SK-N-SH (cell line): ENCODE data around the gene DCD. TPM values are rescaled to one million over a fixed set of nuclear protein-coding genes. Genes with fewer than 3 reads are reported as not detected.

ENCODE experiments used
- CTCF ChIA-PET: fragments of 300-600, 350-600 bp; formaldehyde crosslinking; extraction: SDS; loops from one replicate; lab custom pipeline; 2021; lab: Yijun Ruan, JAX
- POLR2A ChIA-PET: fragments of 350-600 bp; sonication (Branson Sonifier 250); formaldehyde crosslinking; extraction: SDS; loops from one replicate; lab custom pipeline; 2020; ENCODE audit warnings: antibody characterized with exemption, inconsistent platforms; lab: Yijun Ruan, JAX
- DNase-seq: peaks from one replicate; pipeline ENCODE4 v3.0.0; 2012
- H2AFZ ChIP-seq: fragments of 200-600 bp; sonication (generic); 2 replicates; pipeline ENCODE4 v1.8.1; 2016; ENCODE audit warnings: antibody characterized with exemption, mild to moderate bottlenecking, low read depth
- H3F3A ChIP-seq: fragments of 200-600 bp; sonication (generic); replicated peaks from 2 replicates; pipeline ENCODE3; 2016; ENCODE audit warnings: antibody characterized with exemption, mild to moderate bottlenecking; ENCODE audit not compliant: insufficient read depth
- H3K27ac ChIP-seq, 2 experiments: fragments of 200-500 bp in 1 of 2; fragments of 200-600 bp in 1 of 2; sonication (Bioruptor generic) in 1 of 2; sonication (generic), shearing (Covaris generic) in 1 of 2; 2 replicates each; pipeline versions ENCODE4 v1.5.1 to v1.6.1; 2014 to 2016; ENCODE audit warnings: low read depth in 2 of 2, inconsistent platforms in 1 of 2, low read length in 1 of 2, mild to moderate bottlenecking in 1 of 2, mixed read lengths in 1 of 2
- H3K27me3 ChIP-seq: fragments of 200-600 bp; sonication (generic), shearing (Covaris generic); 2 replicates; pipeline ENCODE4 v1.6.1; 2016; ENCODE audit warnings: mixed run types; ENCODE audit not compliant: insufficient read depth
- H3K36me3 ChIP-seq, 2 experiments: fragments of 200-500 bp in 1 of 2; fragments of 200-600 bp in 1 of 2; sonication (Bioruptor generic) in 1 of 2; sonication (generic) in 1 of 2; replicated peaks in 1 of 2; 2 replicates each; pipeline versions ENCODE3 to v1.5.1; 2014 to 2016; ENCODE audit warnings: low read length in 1 of 2, mild to moderate bottlenecking in 1 of 2; ENCODE audit not compliant: insufficient read depth in 2 of 2, control insufficient read depth in 1 of 2
- H3K4me1 ChIP-seq, 2 experiments: fragments of 200-500 bp in 1 of 2; fragments of 200-600 bp in 1 of 2; sonication (Bioruptor generic) in 1 of 2; sonication (generic), shearing (Covaris generic) in 1 of 2; 2 replicates each; pipeline versions ENCODE4 v1.5.1 to v1.6.1; 2014 to 2016; ENCODE audit warnings: low read depth in 1 of 2, low read length in 1 of 2, mixed run types in 1 of 2; ENCODE audit not compliant: insufficient read depth in 2 of 2, control insufficient read depth in 1 of 2
- H3K4me2 ChIP-seq: fragments of 200-600 bp; sonication (generic), shearing (Covaris generic); 2 replicates; pipeline ENCODE4 v1.6.1; 2017; ENCODE audit warnings: mixed run types
- H3K4me3 ChIP-seq, 2 experiments: fragments of 200-500 bp in 1 of 2; fragments of 200-600 bp in 1 of 2; sonication (Bioruptor generic) in 1 of 2; sonication (generic), shearing (Covaris generic) in 1 of 2; 2 replicates each; pipeline versions ENCODE4 v1.5.1 to v1.8.1; 2014 to 2016; ENCODE audit warnings: low read depth in 2 of 2, inconsistent platforms in 1 of 2, low read length in 1 of 2, mild to moderate bottlenecking in 1 of 2, mixed read lengths in 1 of 2, moderate library complexity in 1 of 2
- H3K79me2 ChIP-seq: fragments of 200-600 bp; sonication (generic); 2 replicates; pipeline ENCODE4 v1.8.1; 2017; ENCODE audit warnings: mild to moderate bottlenecking; ENCODE audit not compliant: insufficient read depth
- H3K9ac ChIP-seq: fragments of 200-600 bp; sonication (generic); 2 replicates; pipeline ENCODE4 v1.6.1; 2017; ENCODE audit warnings: mixed run types
- H3K9me2 ChIP-seq: fragments of 200-600 bp; sonication (generic); 2 replicates; pipeline ENCODE4 v1.6.1; 2017; ENCODE audit warnings: mixed run types
- H3K9me3 ChIP-seq: fragments of 200-600 bp; sonication (generic); 2 replicates; pipeline ENCODE4 v1.6.1; 2017; ENCODE audit warnings: mixed run types, mild to moderate bottlenecking, moderate library complexity
- H4K20me1 ChIP-seq: fragments of 200-600 bp; sonication (generic); 2 replicates; pipeline ENCODE4 v1.6.1; 2017; ENCODE audit warnings: mild to moderate bottlenecking, mixed run types; ENCODE audit not compliant: insufficient read depth
- CTCF ChIP-seq: fragments of 200-600 bp; sonication (generic); IDR thresholded peaks from 2 replicates; pipeline ENCODE4 v1.6.1; 2017; ENCODE audit warnings: antibody characterized with exemption, mild to moderate bottlenecking, moderate library complexity
- ELF1 ChIP-seq: IDR thresholded peaks from 2 replicates; pipeline ENCODE4 v1.4.0; 2012
- EZH2phosphoT487 ChIP-seq: fragments of 200-600 bp; sonication (generic); IDR thresholded peaks from 2 replicates; pipeline ENCODE4 v1.6.1; 2017; ENCODE audit warnings: low read depth, mixed run types, mild to moderate bottlenecking, antibody characterized with exemption, moderate library complexity, borderline replicate concordance
- FOSL2 ChIP-seq: IDR thresholded peaks from 2 replicates; pipeline ENCODE4 v1.4.0; 2012; ENCODE audit warnings: low read depth, mild to moderate bottlenecking, moderate library complexity, borderline replicate concordance
- GABPA ChIP-seq: IDR thresholded peaks from 2 replicates; pipeline ENCODE4 v1.4.0; 2012; ENCODE audit warnings: low read depth, mild to moderate bottlenecking
- JUND ChIP-seq: IDR thresholded peaks from 2 replicates; pipeline ENCODE4 v1.4.0; 2012
- NFIC ChIP-seq: IDR thresholded peaks from 2 replicates; pipeline ENCODE4 v1.4.0; 2012; ENCODE audit warnings: borderline replicate concordance
- RCOR1 ChIP-seq: fragments of 150-350 bp; IDR thresholded peaks from 2 replicates; pipeline ENCODE4 v1.6.1; 2017; ENCODE audit warnings: antibody characterized with exemption, low read length
- SIN3A ChIP-seq: IDR thresholded peaks from 2 replicates; pipeline ENCODE4 v1.6.1; 2012; ENCODE audit warnings: low read depth, mild to moderate bottlenecking, low read length, moderate library complexity, borderline replicate concordance
- TEAD4 ChIP-seq: IDR thresholded peaks from 2 replicates; pipeline ENCODE4 v1.4.0; 2012; ENCODE audit warnings: mild to moderate bottlenecking, borderline replicate concordance; ENCODE audit not compliant: insufficient read depth
- USF2 ChIP-seq: fragments of 150-350 bp; IDR thresholded peaks from 2 replicates; pipeline ENCODE4 v1.6.1; 2017; ENCODE audit warnings: antibody characterized with exemption, low read length, low read depth, borderline replicate concordance
- YY1 ChIP-seq: IDR thresholded peaks from 2 replicates; pipeline ENCODE4 v1.4.0; 2012; ENCODE audit warnings: low read depth, mild to moderate bottlenecking
- ZBTB33 ChIP-seq: IDR thresholded peaks from 2 replicates; pipeline ENCODE4 v1.4.0; 2012; ENCODE audit warnings: low read depth, borderline replicate concordance
- WGBS: methylation state at CpG from one replicate; pipeline ENCODE4 v1.1.6; 2017; ENCODE audit warnings: low lambda C conversion rate; 5-methylcytosine and 5-hydroxymethylcytosine counted together
- polyA plus RNA-seq, 3 experiments: library from polyadenylated mRNA; depleted of rRNA; stranded (reverse); fragments of >200 nt; gene quantifications; 2 replicates each; pipeline ENCODE4 v1.2.3, GENCODE V29; 2012
- TF ChIP-seq, protein P1 (sequence below): IDR thresholded peaks from 2 replicates; pipeline ENCODE4; 2012
- TF ChIP-seq, protein P2 (sequence below): IDR thresholded peaks from 2 replicates; pipeline ENCODE4 v1.4.0; 2012; ENCODE audit warnings: low read depth

The DCD gene
- polyA plus RNA-seq, 1 of the 3 experiments (the other 2 are of a cell fraction), result not detected

GRCh38 chr12:54697851-54698250, 49.7 kb upstream of the DCD start:
- Histone ChIP-seq H2AFZ (no peak overlapping the region), H3K27me3 (no peaks in the 10 kb centered on the region; the same call in 1 of the 2 replicates), H3K79me2 (no peaks in the 10 kb centered on the region), H3K4me3 (no peak overlapping the region), H3K36me3 (no peaks in the 10 kb centered on the region), H4K20me1 (no peaks in the 10 kb centered on the region), H3K27ac (no peak overlapping the region), H3K9me2 (no peaks in the 10 kb centered on the region), H3F3A (no peaks in the 10 kb centered on the region)
- POLR2A ChIA-PET, result no interaction called here
- WGBS, result 0% methylated on average over 1 of the region's 1 CpG
- DNase-seq, result no peak
- TF ChIP-seq SIN3A (no peak), CTCF (no peak), FOSL2 (no peak), GABPA (no peak), TEAD4 (no peak), NFIC (no peak), RCOR1 (no peak), YY1 (no peak), EZH2phosphoT487 (no peak), ZBTB33 (no peak), JUND (no peak), USF2 (no peak), ELF1 (no peak)
- TF ChIP-seq, protein P1, sequence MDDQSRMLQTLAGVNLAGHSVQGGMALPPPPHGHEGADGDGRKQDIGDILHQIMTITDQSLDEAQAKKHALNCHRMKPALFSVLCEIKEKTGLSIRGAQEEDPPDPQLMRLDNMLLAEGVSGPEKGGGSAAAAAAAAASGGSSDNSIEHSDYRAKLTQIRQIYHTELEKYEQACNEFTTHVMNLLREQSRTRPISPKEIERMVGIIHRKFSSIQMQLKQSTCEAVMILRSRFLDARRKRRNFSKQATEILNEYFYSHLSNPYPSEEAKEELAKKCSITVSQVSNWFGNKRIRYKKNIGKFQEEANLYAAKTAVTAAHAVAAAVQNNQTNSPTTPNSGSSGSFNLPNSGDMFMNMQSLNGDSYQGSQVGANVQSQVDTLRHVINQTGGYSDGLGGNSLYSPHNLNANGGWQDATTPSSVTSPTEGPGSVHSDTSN, result no peak
- TF ChIP-seq, protein P2, sequence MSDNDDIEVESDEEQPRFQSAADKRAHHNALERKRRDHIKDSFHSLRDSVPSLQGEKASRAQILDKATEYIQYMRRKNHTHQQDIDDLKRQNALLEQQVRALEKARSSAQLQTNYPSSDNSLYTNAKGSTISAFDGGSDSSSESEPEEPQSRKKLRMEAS, result no peak
- TF ChIP-seq, all 33 proteins: peak for 0
- Histone ChIP-seq H3K9me3 (no peaks in the 10 kb centered on the region), H3K9ac (no peak overlapping the region), H3K4me2 (no peak overlapping the region), H3K4me1 (no peaks in the 10 kb centered on the region)
- CTCF ChIA-PET, result interaction anchor here (0.8 to 1.4 kb wide), 2 partner anchors 23 to 259 kb away, joined by 3 read pairs; no protein-coding TSS in a partner anchor
